HEK293 (cell line): ENCODE results near the gene LRP1-AS.
A peak's percentile ranks its signal among the peaks of the same experiment; 100 is the strongest.

ENCODE experiments used
- GFI1B ChIP-seq: fragments of 450-650 bp; formaldehyde crosslinking; IDR thresholded peaks from 2 replicates; pipeline ENCODE4 v1.5.1; 2016; ENCODE audit warnings: missing biosample characterization, missing genetic modification characterization
- HIC1 ChIP-seq: fragments of 450-650 bp; formaldehyde crosslinking; IDR thresholded peaks from 2 replicates; pipeline ENCODE4 v1.5.1; 2016; ENCODE audit warnings: missing biosample characterization, missing genetic modification characterization
- PATZ1 ChIP-seq: fragments of 450-650 bp; formaldehyde crosslinking; IDR thresholded peaks from 2 replicates; pipeline ENCODE4 v1.5.1; 2016; ENCODE audit warnings: missing biosample characterization, missing genetic modification characterization
- PRDM2 ChIP-seq: fragments of 450-650 bp; formaldehyde crosslinking; IDR thresholded peaks from 2 replicates; pipeline ENCODE4 v1.5.1; 2016; ENCODE audit warnings: missing biosample characterization, missing genetic modification characterization, borderline replicate concordance
- PRDM4 ChIP-seq: fragments of 450-650 bp; formaldehyde crosslinking; IDR thresholded peaks from 2 replicates; pipeline ENCODE4 v1.5.1; 2017; ENCODE audit warnings: missing biosample characterization, missing genetic modification characterization
- REST ChIP-seq: fragments of 450-650 bp; formaldehyde crosslinking; IDR thresholded peaks from 2 replicates; pipeline ENCODE4 v1.5.1; 2016; ENCODE audit warnings: missing biosample characterization, missing genetic modification characterization
- YY1 ChIP-seq: fragments of 450-650 bp; formaldehyde crosslinking; IDR thresholded peaks from 2 replicates; pipeline ENCODE4 v1.5.1; 2018; ENCODE audit warnings: missing biosample characterization, missing genetic modification characterization
- ZBTB20 ChIP-seq: fragments of 450-650 bp; formaldehyde crosslinking; IDR thresholded peaks from 2 replicates; pipeline ENCODE4 v1.5.1; 2016; ENCODE audit warnings: missing biosample characterization, missing genetic modification characterization
- ZBTB7A ChIP-seq: fragments of 450-650 bp; formaldehyde crosslinking; IDR thresholded peaks from 2 replicates; pipeline ENCODE4 v1.5.1; 2016; ENCODE audit warnings: low read depth, missing biosample characterization, missing genetic modification characterization
- ZNF114 ChIP-seq: fragments of 450-650 bp; formaldehyde crosslinking; IDR thresholded peaks from 2 replicates; pipeline ENCODE4 v1.5.0; 2017; ENCODE audit warnings: missing biosample characterization, missing genetic modification characterization
- ZNF18 ChIP-seq: fragments of 450-650 bp; formaldehyde crosslinking; IDR thresholded peaks from 2 replicates; pipeline ENCODE4 v1.5.1; 2016; ENCODE audit warnings: missing biosample characterization, missing genetic modification characterization
- ZNF248 ChIP-seq: fragments of 450-650 bp; formaldehyde crosslinking; IDR thresholded peaks from 2 replicates; pipeline ENCODE4 v1.5.1; 2017; ENCODE audit warnings: missing biosample characterization, missing genetic modification characterization
- ZNF280C ChIP-seq: fragments of 450-650 bp; formaldehyde crosslinking; IDR thresholded peaks from 2 replicates; pipeline ENCODE4 v1.5.1; 2016; ENCODE audit warnings: missing biosample characterization, missing genetic modification characterization
- ZNF544 ChIP-seq: fragments of 450-650 bp; formaldehyde crosslinking; IDR thresholded peaks from 2 replicates; pipeline ENCODE4 v1.5.0; 2017; ENCODE audit warnings: missing biosample characterization, missing genetic modification characterization
- ZNF624 ChIP-seq: fragments of 450-650 bp; formaldehyde crosslinking; IDR thresholded peaks from 2 replicates; pipeline ENCODE4 v1.5.1; 2017; ENCODE audit warnings: missing biosample characterization, missing genetic modification characterization
- ZSCAN4 ChIP-seq: fragments of 450-650 bp; formaldehyde crosslinking; IDR thresholded peaks from 2 replicates; pipeline ENCODE4 v1.5.1; 2017; ENCODE audit warnings: missing biosample characterization, missing genetic modification characterization
- ZXDB ChIP-seq: fragments of 450-650 bp; formaldehyde crosslinking; IDR thresholded peaks from 2 replicates; pipeline ENCODE4 v1.5.1; 2016; ENCODE audit warnings: missing biosample characterization, missing genetic modification characterization

Gene LRP1-AS

GRCh38 chr12:57191410-57191809 is 44.0 kb upstream of the LRP1-AS start (continued):
- TF ChIP-seq PRDM2: 0 out of 2 replicates have a peak, but pooled peaks have one; percentile 27
- no peak for TF ChIP-seq ZNF114 (tag by site-specific recombination)
- TF ChIP-seq ZBTB7A (tag by site-specific recombination): peak; percentile 19; the same call in 1 of the 2 replicates
- TF ChIP-seq REST (tag by site-specific recombination): no peak
- no peak for TF ChIP-seq ZNF624 (tag by site-specific recombination)
- TF ChIP-seq GFI1B (tag by site-specific recombination): no peak
- TF ChIP-seq YY1 (tag by site-specific recombination): no peak
- no peak for TF ChIP-seq PRDM4
- TF ChIP-seq ZNF18 (tag by site-specific recombination): peak; percentile 84
- 0 out of 2 replicates have a peak, but pooled peaks have one; percentile 22 for TF ChIP-seq PATZ1
- TF ChIP-seq ZNF544 (tag by site-specific recombination): no peak
- 0 out of 2 replicates have a peak, but pooled peaks have one; percentile 34 for TF ChIP-seq ZNF248 (tag by site-specific recombination)
- no peak for TF ChIP-seq ZXDB (tag by site-specific recombination)
- TF ChIP-seq ZSCAN4 (tag by site-specific recombination): no peak; the same call in 1 of the 2 replicates
- TF ChIP-seq ZBTB20 (tag by site-specific recombination): no peak
- TF ChIP-seq ZNF280C (tag by site-specific recombination): no peak
- TF ChIP-seq HIC1: peak; percentile 75; the same call in 1 of the 2 replicates
